EL (cell line): Measurements from ENCODE around the gene KRT7.

Source experiments
- DNase-seq: peaks from one replicate; pipeline ENCODE4 v3.0.0-alpha.2; 2016

KRT7 gene

DNA sequence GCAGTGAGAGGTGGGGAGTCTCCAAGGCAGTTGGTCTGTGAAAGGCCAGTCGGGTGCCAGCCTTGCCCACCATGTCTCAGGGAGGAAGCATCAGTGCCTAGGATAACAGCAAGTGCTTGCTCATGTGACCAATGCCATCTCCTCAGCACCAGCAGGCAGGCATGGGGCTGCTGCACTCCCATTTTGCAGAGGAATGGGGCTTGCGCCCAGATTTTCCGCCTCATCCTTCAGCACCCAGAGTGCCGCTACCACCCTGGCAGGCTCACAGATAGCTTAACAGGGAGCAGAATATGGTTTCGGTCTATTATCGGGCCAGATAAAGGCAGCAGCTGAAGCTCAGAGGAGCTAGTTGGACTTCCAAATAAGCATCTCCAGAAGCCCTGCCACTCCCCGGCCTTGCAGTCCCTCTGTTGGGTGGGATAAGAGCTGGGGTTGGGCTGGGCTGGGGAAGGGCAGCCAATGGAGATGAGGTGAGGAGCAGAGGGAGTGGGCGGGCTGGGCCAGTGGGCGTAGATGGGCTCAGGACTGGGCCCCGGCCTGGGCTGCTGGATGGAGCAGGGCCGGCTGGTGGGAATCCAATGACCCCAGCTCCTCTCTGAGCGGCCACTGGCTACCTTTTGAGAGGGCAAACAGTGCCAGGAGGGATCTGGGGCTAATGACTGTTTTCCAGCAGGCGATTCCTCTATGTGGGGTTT, 32.8 kb upstream of the KRT7 start:
- DNase-seq: no peak

DNA sequence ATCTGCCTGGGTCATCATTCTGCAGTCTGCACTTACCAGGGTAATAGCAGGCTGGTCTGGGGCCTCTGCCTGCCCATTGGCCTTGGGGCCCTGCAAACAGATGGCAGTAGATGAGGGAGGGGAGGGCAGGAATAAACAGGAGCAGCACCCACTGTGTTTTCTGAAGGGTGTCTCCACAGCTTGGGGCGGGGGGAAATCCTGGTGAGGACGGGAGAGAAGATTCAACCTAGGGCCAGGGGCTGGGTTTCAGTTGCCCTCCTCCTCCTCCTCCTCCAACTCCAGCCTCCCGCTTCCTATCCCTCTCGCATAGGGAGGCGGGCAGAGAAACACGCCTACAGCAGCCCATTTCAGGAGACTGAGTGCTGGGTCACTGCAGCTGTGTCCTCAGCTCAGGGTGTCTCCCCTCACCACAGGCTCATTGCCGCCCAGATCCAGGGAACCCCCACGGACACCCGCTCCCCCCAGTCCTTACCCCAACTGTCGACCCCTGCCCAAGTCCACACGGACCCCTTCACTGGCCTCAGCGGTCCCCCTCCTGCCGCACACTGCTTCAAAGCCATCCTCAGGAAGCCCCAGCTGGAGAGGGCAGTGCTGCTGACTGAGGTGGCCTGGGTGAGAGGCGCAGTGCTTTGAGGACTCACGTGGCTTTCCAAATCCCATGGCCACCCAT, 32.1 kb upstream of the KRT7 start:
- no peak for DNase-seq

DNA sequence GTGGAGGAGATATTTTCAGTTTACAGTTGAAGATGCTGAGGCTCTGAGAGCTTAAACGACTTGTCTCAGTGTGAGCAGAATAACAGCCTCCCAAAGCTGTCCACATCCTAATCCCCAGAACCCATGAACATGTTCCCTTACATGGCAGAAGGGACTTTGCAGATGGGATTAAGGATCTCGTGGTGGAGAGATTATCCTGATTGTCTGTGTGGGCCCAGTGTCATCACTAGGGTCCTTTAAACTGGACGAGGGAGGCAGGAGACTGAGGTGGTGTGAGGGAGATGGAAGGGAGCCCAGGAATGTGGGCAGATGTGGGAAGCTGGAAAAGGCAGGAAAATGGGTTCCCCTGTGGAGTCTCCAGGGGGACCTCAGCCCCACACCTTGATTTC, 31.6 kb upstream of the KRT7 start:
- DNase-seq: no peak

DNA sequence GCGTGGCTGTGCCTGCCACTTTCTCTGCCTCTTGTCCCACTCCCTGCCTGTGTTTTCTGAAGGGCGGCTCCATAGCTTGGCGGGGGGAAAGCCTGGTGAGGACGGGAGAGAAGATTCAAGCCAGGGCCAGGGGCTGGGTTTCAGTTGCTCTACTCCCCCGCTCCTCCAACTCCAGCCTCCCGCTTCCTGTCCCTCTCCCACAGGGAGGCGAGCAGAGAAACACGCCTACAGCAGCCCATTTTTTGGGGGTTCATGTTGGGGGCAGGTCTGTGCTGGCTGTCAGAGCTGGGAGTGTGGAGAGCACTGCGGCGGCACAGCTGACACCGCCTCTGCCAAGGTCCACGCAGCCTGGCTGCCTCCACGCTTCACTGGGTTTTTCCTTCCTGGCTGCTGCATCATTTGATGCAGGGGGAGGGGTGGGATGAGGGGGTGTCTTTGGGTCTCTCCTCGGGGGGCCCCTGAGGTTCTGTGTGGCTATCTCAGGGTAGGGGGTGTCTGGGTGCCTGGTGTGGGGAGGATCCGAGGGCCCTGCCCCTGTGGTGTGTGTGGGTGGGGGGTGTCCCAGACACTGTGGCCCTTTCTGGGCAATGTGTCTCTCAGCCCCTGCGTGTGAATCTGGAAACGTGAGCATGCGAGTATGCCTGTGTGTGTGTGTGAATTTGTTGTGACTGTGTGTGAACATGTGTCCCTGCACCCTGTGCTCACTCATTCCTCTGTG, 30.5 kb upstream of the KRT7 start:
- DNase-seq: no peak

DNA sequence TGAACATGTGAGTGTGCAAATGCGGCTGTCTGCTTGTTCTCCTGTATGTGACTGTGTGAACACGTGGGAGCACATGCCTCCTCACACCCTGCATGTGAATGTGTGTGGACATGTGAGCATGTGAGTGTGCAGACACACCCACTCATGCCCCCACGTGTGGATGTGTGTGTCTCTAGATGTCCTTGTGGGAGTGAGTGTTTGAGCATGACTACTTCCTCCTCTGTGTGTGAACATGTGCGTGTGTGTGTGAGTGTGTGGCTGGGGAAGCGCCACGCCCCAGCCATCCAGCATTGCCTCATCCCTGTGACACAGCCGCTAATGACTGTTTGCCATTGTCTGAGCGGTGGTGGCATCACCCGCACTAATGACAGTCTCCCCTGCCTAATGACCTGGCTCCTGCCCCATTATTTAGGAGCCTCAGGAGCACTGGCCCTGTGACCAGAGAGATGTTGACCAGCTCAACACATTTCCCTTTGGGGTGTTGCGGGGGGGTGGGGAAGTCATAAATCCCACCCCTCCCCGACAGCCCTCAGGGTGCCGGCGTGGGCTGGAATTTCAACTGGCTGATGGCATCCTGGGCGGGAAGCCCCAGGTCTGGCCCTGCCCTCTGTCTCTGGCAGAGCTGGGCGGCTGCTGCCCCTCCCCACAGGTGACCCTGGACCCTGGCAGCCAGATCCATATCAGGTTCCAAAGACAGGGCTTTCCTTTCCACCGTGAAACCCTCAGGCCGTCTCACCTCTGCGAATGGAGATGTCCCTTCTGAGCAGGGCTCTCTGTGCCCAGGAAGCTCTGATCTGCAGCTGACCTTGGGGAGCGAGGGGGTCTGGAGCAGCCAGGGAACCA, 29.7 kb upstream of the KRT7 start:
- DNase-seq: peak; percentile 77

DNA sequence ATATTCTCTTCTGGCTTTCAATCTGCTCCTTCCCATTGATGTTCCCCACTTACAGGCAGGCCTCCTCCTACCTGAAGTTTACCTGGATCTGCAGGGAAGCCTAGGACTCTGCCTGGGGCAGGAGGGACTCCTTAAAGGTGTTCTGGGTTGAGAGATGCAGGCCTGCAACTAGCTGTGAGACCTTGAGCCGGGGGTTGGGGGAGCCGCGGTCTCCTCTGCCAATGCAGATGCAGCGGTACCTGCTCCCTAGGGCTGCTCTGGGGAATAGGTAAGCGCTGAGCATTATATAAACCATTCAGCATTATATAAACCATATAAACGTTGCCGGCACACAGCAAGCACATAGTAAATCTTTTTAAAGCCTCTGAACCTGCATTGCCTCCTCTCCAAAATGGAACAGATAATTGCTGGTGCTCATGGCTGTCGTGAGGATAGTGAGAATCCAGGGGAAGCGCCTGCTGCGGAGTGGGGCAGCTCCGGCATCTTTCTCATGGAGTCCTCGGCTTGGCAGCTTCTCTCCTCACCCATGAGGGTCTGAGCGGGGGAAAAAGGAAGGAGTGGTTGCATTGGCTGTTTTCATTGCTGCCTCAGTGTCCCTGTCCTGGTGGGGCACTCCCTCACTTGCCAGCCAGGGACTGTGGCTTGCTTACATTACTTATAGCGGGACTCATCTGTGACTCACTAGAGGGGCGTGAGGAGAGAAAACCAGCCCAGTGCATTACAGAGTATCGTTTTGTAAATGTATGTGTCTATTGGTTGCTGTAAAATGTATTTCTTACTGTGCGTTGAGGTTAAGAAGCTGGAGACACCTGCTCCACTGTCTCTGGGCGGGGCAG, 28.7 kb upstream of the KRT7 start:
- peak; percentile 65 for DNase-seq

DNA sequence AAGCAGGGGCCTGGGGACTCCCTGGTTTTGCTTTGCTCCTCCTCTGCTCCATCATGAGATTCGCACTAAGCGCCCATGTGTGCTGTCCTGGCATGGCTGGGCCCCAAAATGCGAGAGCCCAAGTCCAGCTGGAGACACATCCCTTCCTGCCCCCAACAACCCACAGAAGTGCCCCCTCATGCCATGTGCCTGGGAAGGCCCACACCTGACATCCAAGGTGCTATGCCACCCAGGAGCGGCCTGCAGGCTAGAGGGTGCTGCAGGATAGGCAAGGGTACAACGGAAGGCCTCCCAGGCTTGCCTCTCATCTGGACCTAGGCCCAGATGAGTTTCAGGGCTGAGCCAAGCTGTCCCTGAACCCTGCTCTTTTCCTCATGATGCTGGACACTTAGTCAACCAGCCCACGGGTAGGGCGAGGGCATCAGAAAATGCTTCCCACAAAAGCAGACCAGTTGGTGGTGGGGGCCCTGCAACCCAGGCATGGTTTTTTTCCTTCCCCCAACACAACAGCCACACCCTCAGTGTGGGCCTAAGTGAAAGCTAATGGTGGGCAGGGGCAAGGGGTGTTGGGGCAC, 28.0 kb upstream of the KRT7 start:
- DNase-seq: no peak

DNA sequence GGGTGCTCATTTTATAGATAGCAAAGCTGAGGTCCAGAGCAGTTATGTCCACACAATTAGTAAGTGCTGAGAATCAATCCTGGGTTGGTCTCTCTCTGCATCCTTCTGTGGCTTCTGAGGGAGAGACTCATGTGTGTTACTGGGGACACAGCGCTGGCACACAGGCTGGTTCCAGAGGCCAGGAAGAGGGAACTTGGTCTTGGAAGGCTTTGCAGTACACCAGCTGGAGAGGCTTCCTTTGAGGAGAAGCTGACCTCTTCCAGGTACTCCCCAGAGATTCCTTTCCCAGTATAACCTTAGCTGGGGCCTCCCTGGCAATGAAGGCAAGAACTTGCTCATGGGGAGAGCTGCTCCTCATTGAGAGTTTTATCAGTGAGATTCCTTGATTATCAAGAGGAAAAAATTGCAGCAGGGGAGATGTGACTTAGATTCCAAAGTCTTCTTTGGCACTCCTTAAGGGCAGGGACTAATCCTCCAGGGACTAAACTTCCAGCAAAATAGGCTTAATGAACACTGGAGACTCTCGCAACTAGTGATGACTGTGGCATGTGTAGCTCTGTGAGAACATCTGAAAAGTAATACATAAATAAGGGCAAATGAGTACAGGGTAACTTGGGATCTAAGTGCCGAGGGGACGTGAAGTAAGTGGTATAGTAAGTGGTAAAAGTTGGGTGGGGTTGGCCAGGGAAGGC, 27.3 kb upstream of the KRT7 start:
- DNase-seq: no peak

DNA sequence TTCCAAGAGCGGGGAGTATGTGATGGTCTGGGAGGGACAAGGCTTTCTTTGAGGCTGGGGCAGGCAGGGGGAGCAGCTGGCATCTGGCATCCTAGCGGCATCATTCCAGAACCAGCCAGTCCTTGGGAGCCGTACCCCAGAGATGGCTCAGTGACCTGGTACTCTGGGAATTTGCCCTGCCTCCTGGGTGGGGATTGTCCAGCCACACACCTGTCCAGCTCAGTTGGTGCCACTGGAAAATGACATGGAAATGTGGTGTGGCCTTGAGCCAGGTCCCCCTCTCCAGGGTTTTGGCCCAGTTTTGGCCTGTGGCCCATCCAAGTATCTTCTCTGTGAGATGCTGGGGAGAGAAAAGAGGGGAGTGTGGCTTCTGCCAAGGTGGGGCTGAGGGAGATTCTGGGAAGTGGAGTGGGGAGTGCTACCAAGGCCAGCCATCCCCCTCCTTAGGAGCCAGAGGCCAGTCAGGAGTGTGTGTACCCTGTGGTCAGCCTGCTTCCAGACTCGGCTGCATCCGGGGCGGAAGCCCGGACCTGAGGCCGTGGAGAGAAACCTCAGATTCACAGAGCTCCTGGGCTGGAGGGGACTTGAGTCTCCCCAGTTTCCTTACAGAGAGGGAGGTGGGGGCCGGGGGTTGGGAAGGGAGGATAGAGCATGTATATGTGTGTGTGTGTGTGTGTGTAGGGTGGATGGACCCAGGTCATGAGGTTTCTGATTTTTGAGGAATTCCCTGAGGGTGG, 26.6 kb upstream of the KRT7 start:
- DNase-seq: no peak

DNA sequence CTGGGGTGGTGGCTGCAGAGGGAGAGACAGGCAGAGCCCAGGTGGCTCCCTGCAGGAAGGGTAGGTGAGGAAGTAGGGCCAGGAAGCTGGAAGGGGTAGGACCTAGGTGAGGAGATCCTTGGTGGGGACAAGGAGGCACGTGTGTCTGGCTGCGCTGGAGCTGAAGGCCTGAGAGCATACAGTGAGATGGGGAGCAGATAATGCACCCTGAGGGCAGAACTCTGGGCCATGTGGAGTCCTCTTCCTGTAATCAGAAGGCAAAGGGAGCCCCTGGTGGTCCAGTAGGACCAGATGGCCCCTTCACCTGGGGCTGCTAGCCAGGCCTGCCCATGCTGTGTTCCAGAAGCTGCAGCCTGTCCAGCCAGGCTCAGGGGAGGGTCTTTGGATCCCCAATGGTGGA, 25.9 kb upstream of the KRT7 start:
- DNase-seq: no peak

DNA sequence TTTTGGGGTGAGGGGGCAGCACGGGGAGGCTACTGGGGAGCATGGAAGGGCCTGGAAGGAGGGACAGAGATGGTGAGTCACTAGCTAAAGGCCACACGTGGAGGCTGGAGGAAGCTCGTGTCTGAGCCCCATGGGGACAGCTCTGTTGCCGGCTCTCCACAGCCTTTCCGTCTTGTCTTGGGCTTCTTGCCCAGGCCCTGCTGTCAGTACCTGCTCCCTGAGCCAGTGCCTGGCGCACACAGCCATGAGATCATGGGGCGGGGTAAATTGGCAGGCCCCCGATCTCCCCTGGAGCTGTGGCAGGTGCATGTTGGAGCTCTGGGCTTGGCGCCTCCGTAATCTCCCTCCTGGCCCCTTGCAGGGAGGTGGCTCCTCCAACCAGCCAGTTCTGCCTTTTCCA, 25.1 kb upstream of the KRT7 start:
- peak; percentile 46 for DNase-seq

DNA sequence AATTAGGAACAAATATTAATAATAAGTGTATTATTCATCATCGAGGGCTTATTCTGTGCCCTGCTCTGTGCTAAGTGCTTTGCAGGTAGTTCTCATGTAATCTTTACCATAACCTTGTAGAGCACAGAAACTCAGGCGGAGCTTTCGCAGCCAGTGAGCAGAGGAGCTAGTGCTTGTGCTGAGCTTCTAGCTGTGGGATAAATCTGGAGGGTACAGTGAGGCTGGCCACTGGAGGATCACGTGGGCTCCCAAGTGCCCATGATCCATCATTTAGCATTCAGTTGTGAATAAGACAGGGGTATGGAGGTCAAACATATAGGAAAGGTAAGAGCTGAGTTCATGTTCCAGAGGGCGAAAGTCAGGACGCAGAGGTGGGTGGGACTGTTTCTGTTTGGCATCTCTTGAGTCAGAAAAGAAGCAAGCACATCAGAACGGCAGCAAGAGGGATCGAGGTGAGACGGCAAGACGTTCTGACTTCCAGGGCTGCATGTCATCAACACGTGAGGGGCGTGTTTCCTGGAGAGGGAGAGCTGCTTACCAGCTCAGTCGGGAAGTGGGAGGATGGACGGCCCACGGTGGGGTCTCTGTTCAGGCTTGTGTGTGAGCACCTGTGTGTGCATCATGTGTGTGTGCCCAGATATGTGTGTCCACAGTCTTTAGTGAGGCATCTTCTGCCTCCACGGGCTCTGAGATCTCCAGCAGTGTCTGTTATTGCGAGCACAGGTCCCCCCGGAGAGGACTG, 24.4 kb upstream of the KRT7 start:
- DNase-seq: no peak

DNA sequence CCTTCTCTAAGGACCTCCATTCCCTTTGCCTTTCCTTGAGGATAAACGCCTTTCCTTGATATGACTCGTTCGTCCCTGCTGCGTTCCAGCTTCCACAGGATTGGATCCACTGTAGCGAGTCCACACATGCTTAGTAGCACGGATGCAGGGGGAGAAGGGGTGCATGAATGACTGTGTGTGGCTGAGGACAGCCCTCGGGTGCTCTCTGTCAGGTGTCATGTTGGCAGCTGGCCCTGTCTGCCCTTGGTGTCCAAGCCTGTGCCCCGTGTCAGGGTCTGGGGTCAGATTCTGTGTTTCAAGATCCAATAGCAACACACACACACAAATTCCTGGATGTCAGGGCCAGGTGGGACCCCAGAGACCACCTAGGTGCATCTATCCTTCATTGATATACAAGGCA, 23.7 kb upstream of the KRT7 start:
- DNase-seq: no peak

DNA sequence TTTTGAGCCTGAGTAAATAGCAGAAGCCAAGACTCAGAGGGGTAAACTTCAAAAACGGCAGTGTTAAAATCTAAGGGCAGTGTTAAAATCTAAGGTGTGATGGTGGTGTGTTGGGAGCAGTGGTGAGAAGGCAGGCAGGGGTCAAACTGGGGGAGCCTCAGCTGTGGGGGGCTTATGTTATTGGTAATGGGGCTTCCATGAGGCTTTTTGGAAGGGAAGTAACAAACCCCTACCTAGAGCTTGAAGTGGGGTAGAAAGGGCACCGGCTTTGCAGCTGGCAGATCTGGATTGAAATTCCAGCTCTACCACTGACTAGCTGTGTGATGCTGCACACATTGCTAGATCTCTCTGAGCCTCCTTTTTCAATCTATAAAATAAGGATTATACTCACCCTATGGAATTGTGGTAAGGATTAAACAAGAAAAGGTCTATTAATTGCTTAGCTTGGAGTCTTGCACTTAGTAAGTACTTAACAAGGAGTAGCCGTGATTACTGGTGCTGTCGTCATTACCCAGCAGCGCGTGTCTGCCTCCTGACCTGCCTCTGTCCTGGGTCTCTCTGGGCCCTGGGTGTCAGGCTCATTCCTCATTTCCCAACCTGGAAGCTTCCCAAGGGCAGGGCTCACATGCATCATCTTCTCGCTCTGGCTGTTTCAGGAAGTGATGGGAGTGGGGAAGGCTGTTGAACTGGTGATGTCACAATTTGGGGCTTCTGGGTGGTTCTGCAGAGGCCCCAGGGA, 22.7 kb upstream of the KRT7 start:
- DNase-seq: peak; percentile 89

DNA sequence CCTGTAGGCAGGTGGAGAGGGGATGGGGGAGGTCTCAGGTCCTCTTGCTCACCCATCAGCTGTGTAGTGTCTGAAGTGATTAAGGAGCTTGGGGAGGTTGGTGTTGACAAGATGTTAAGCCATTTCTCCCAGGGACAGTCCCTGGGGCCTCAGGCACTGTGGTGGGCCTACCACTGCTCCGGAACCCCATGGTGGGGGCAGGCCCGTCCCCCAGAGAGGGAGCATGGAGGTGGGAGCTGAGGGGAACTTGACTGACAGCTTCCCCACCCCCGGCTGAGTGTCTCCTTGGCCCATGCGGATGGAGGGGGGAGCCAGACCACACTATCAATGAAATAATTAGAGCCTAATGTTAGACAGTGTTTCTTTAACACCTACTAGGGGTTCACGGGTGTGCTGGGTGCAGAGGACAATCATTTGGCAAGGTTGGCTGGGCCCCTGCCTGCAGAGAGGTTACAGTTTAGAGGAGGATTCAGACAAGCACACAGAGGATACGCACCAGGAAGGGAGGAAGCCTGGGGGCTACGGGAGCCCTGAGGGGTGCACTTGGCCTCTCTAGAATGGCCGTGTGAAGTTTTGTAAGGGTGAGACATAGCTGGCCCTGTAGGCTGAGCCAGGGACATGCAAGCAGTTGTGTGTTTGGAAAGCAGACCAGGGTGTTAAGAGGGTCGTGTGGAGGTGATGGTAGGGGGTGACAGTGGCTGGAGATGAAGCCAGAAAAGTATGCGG, 22.0 kb upstream of the KRT7 start:
- DNase-seq: no peak

DNA sequence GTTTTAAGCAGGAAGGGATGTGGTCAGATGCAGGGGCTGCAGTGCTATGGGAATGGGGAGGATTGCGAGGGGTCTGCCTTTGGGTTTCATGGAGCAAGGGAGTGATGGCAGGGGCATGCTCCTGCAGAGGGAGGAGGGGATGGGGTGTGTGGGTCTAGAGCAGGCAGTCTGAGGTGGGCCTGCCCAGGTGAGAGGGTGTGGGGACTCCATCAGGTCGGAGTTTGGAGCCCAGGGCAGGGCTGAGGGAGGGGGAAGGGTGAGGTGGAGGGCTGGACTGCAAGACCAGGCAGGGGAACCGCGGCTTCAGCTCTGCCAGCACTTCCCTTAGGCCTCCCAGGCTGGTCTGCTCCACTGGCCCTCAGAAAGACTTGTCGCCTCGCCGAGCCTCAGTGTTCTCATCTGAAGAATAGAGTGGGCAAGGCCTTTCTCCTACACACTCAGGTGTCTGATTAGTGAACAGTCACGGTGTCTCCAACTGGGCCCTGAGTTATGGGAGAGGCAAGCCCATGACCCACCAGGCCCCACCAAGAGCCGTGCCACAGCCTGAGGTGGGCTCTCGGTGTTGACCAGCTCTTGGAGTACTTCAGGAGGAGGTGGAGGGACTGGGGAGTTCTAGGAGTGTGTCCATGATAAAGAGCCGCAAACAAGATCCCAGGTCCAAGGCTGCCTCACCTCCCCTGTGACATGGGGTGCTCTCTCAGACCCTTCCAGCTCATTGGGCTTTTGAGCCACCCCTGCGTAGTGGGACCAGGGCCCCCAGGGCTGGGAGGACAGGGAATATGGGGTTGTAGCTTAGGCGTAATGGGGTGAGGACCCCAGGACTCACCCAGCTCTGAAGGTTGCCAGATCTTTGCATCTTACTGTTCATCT, 21.1 kb upstream of the KRT7 start:
- DNase-seq: no peak
